Stomach (tissue), 4 donors: ENCODE results near the gene SPPL2C.

Experiments
- CTCF ChIP-seq, 7 experiments: fragments of 450-650 bp in 4 of 7; fragments of 200-600 bp in 3 of 7; sonication (generic) in 3 of 7; IDR thresholded peaks; one replicate each; pipeline ENCODE4 v1.5.1; 2016 to 2019; ENCODE audit warnings: antibody characterized with exemption in 7 of 7, control low read depth in 2 of 7, mild to moderate bottlenecking in 1 of 7
- EP300 ChIP-seq: sonication (generic); formaldehyde crosslinking; IDR thresholded peaks from one replicate; pipeline ENCODE4 v1.6.1; 2017; ENCODE audit warnings: antibody characterized with exemption
- POLR2A ChIP-seq, 4 donors: fragments of 450-650 bp; IDR thresholded peaks; one replicate each; pipeline ENCODE4 v1.6.1; 2016; ENCODE audit warnings: antibody characterized with exemption in 4 of 4, control low read depth in 2 of 4, mild to moderate bottlenecking in 1 of 4, moderate library complexity in 1 of 4
- POLR2AphosphoS5 ChIP-seq, 3 donors: sonication (generic); formaldehyde crosslinking; IDR thresholded peaks; one replicate each; pipeline ENCODE4 v1.6.1; 2016; ENCODE audit warnings: antibody characterized with exemption in 3 of 3

GRCh38 chr17:45841883-45842525 lies 2.7 kb upstream of the SPPL2C start:
- TF ChIP-seq POLR2AphosphoS5 (IDR thresholded peaks at IDR 0.05), result no peak
- TF ChIP-seq CTCF (IDR thresholded peaks at IDR 0.05), result no peak
- no peak for TF ChIP-seq POLR2A (IDR thresholded peaks at IDR 0.05)
- TF ChIP-seq EP300, result no peak
